KOPT-K1 (cell line): ENCODE data around the gene CRMP1.
"Not testable (repeated sequence)": the region's sequence is repeated elsewhere in the genome, so short reads cannot be mapped to it uniquely, and the experiment has no call there.

ENCODE experiments used
- H3K27ac ChIP-seq: fragments of 200-600 bp; sonication (generic); 2 replicates; pipeline ENCODE4 v1.5.1; 2016; ENCODE audit warnings: antibody characterized with exemption, mild to moderate bottlenecking, low read depth, low read length; ENCODE audit not compliant: poor library complexity, severe bottlenecking
- H3K36me3 ChIP-seq: fragments of 200-600 bp; sonication (generic); 2 replicates; pipeline ENCODE4 v1.5.1; 2017; ENCODE audit warnings: antibody characterized with exemption, mild to moderate bottlenecking, low read length, moderate library complexity; ENCODE audit not compliant: insufficient read depth
- H3K9me3 ChIP-seq: fragments of 200-600 bp; sonication (generic); 2 replicates; pipeline ENCODE4 v1.5.1; 2017; ENCODE audit warnings: antibody characterized with exemption, low read length, mild to moderate bottlenecking; ENCODE audit not compliant: insufficient read depth, poor library complexity, severe bottlenecking

The CRMP1 gene

GRCh38 chr4:5839332-5839731 is 53.6 kb downstream of the CRMP1 start:
- Histone ChIP-seq H3K9me3 (no peaks in the 10 kb centered on the region), H3K27ac (no peak overlapping the region), H3K36me3 (no peaks in the 10 kb centered on the region)

- H3K36me3 ChIP-seq, H3K27ac ChIP-seq, H3K9me3 ChIP-seq: not testable (repeated sequence)
Observed at GRCh38 chr4:5837483-5837882, 55.4 kb downstream of the CRMP1 start.

- Histone ChIP-seq H3K9me3 (no peaks in the 10 kb centered on the region), H3K27ac (no peak overlapping the region), H3K36me3 (no peaks in the 10 kb centered on the region)
Observed at GRCh38 chr4:5836943-5837342, 55.9 kb downstream of the CRMP1 start.

GRCh38 chr4:5828005-5828391 is 64.9 kb downstream of the CRMP1 start:
- H3K9me3 ChIP-seq = no peaks in the 10 kb centered on the region
- no peaks in the 10 kb centered on the region for H3K36me3 ChIP-seq
- H3K27ac ChIP-seq = no peak overlapping the region

GRCh38 chr4:5827108-5828004 is 65.5 kb downstream of the CRMP1 start:
- Histone ChIP-seq H3K36me3 (no peaks in the 10 kb centered on the region), H3K27ac (no peak overlapping the region), H3K9me3 (no peaks in the 10 kb centered on the region)

GRCh38 chr4:5826437-5827107 is 66.3 kb downstream of the CRMP1 start:
- no peaks in the 10 kb centered on the region for H3K9me3 ChIP-seq
- no peak overlapping the region for H3K27ac ChIP-seq
- H3K36me3 ChIP-seq = no peaks in the 10 kb centered on the region

- Histone ChIP-seq H3K27ac (no peak overlapping the region), H3K36me3 (no peaks in the 10 kb centered on the region), H3K9me3 (no peaks in the 10 kb centered on the region)
Observed at GRCh38 chr4:5825321-5826041, 67.4 kb downstream of the CRMP1 start.

GRCh38 chr4:5824635-5825034 is 68.3 kb downstream of the CRMP1 start:
- Histone ChIP-seq H3K36me3 (no peaks in the 10 kb centered on the region), H3K9me3 (no peaks in the 10 kb centered on the region), H3K27ac (no peak overlapping the region)

- Histone ChIP-seq H3K27ac (no peak overlapping the region), H3K36me3 (no peaks in the 10 kb centered on the region), H3K9me3 (no peaks in the 10 kb centered on the region)
Observed at GRCh38 chr4:5824227-5824626, 68.7 kb downstream of the CRMP1 start.

GRCh38 chr4:5823542-5824211 is 69.2 kb downstream of the CRMP1 start:
- H3K27ac ChIP-seq = no peak overlapping the region
- H3K9me3 ChIP-seq = no peaks in the 10 kb centered on the region
- no peaks in the 10 kb centered on the region for H3K36me3 ChIP-seq

GRCh38 chr4:5822619-5823018 is 70.3 kb downstream of the CRMP1 start:
- Histone ChIP-seq H3K9me3 (no peaks in the 10 kb centered on the region), H3K36me3 (no peaks in the 10 kb centered on the region), H3K27ac (no peak overlapping the region)

- no peak overlapping the region for H3K27ac ChIP-seq
- no peaks in the 10 kb centered on the region for H3K9me3 ChIP-seq
- H3K36me3 ChIP-seq = no peaks in the 10 kb centered on the region
Observed at GRCh38 chr4:5821665-5822358, 71.1 kb downstream of the CRMP1 start.

GRCh38 chr4:5816851-5817375 is 76.0 kb downstream of the CRMP1 start:
- Histone ChIP-seq H3K36me3 (no peaks in the 10 kb centered on the region), H3K9me3 (no peaks in the 10 kb centered on the region), H3K27ac (no peak overlapping the region)

- Histone ChIP-seq H3K27ac (no peak overlapping the region), H3K36me3 (no peaks in the 10 kb centered on the region), H3K9me3 (no peaks in the 10 kb centered on the region)
Observed at GRCh38 chr4:5816101-5816500, 76.8 kb downstream of the CRMP1 start.
